Measurements from ENCODE around the gene TTC23.
A peak's percentile ranks its signal among the peaks of the same experiment; 100 is the strongest.
"Not testable (repeated sequence)": the region's sequence is repeated elsewhere in the genome, so short reads cannot be mapped to it uniquely, and the experiment has no call there.

The TTC23 gene

GRCh38 chr15:99120050-99120777 is 129.2 kb downstream of the TTC23 start:
- no peak for DNase-seq

DNA sequence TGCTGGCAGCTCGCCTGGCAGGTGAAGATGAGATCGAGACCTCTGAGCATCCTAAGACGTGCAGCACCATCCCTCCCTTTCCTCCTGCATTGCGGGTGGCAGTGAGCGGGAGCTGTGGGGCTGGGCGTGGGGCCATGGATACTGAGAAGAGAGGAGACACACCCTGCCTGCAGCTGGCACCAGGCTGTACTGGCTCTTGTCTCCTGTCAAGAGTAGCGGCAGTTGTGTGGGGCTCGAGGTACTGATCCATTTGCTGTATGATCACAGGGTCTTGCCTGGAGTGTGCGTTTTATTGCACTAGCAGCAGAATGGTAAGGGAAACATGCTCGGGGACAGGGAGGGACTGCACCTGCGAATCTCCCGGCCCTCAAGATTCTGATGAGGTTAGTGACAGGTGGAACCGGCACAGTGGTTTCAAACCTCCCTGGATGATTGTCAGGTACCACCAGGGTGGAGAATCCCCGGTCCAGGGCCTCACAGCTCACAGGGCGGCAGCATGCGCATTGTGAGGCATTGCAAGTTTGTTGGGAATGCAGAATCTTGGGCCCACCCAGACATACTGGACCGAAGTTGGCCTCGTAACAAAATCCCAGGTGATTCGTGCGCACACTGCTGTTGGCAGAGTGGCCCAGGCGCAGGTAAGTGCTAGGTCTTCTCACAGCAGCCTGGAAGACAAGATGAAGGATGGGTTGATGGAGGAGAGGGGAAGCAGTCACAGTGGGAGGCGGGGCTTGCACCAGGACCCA is 130.4 kb downstream of the TTC23 start:
- no peak for DNase-seq

DNA sequence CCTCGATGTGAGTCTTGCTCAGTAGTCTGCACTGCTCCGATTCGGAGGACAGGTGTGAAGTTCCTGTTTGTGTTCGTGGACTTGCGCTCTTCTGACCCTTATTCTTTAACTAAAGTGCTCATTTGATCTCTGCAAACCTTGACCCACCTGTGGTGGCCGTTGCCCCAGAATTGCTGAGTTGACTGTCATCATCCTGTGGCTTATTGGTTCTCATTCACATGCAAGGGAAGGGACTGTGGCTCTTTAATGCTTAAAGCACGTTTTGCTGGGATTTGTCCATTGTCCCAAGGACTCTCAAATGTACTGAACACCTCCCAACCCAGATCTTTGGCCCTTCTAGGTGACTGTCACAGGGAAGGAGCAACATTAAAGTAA is 131.1 kb downstream of the TTC23 start:
- no peak for DNase-seq

DNA sequence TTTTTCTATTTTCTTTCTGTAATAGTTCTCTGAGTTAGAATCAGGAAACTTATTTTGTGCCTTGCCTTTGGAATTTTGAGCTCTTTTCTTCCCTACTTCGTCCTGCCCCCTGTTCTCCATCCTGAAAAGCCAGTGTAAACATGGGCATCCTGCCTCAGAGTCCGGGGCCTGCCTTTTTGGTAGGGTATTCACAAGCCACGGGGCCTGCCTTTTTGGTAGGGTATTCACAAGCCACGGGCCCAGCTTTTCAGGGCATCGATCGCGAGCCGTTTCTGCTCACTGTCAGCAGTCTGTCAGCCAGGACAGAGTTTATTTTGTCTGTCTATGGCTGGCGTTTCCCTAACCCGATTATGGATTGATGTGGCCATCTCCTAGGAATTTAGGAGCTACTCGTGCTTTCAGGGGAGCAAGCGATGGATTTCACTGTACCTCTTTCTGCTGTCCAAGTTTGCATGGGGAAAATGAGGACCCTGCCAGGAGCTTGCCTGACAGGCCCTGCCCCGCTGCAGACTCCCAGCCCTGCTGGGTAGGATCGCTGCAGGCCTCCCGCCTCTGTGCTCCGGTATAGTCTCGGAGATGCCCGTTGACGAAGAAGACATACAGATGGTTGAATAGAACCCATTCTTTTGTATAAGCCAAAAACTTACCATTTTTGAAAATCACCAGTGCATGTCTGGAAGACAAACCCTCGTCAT is 131.7 kb downstream of the TTC23 start:
- no peak for DNase-seq

DNA sequence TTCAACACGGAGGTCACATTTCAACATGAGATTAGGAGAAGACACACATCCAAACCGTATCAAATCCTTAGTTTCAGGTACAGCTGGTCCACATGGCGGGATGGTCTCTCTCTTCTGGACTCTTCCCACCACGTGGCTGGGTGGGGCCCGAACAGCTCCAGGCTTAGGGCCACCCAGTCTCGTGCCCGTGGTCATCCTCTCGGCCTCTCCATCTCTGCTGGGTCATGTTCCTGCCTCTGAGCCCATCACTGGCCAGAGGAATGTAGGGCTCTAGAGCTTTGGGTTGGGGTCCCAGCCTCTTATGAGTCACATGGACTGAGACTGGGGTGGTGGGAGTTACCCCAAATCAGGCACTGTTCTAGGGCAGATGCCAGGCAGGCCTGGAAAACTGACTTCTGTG is 132.3 kb downstream of the TTC23 start:
- no peak for DNase-seq

GRCh38 chr15:99115300-99116215 is 133.8 kb downstream of the TTC23 start:
- DNase-seq: no peak

GRCh38 chr15:99114511-99115299 is 134.7 kb downstream of the TTC23 start:
- no peak for DNase-seq

- no peak for DNase-seq
These were observed 135.7 kb downstream of the TTC23 start for GRCh38 chr15:99113547-99114271.

GRCh38 chr15:99111641-99112040 is 137.7 kb downstream of the TTC23 start:
- DNase-seq: not testable (repeated sequence)

DNA sequence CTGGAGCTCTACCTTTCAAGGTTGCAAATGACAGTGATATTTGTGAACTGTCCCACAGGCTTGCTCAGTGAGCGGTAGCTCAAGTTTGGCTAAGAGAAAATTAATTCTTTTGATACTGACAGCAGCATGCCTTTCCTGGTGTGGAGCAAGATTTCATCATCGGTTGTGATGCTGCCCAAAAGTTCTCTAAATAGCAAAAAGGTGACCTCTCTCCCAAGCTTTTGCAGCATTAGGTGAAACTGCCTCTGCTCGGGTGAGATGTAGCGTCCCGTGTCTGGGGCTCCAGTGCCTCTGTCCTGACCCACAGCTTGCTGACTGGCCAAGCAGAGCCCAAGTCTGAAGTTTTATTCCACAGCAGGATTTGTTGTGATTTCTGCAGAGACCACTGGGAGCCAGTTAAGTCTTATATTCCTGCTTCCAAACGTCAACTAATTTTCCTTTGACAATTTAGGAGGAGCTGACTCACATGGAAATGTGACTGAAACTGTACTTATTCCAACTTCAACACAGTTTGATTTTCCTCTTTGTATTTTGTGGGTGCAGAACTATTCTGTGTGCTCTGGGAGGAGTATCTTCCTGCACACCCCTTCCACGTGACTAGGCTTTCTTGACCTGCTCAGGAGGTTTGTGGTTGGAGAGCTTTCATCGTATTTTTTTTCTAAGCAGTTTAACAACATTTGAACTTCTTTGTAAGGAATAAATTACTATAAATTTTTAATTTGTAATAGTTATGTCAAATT is 138.6 kb downstream of the TTC23 start:
- DNase-seq: no peak

- DNase-seq: no peak
These were observed 139.3 kb downstream of the TTC23 start for GRCh38 chr15:99110093-99110492.

DNA sequence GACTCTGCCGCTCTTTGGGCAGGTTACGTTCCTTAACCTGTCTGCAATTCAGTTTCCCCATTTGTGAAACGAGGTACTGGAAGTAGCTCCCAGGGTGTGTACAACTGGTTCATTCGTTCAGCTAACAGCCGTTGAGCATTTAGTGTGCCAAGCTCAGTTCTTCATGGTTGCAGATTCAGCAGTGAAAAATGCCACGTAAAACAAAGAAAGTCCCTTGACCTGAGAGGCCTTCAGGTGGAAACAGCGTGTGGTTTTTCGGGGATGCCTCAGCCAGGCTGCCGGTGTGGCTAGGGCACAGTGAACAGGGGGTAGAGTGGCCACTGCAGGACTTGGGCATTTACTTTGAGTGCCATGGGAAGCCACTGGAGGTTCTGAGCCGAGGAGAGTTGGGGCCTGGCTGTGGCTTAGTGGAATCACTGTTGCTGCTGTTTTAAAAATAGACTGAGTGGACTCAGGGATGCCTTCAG is 139.8 kb downstream of the TTC23 start:
- DNase-seq: no peak

GRCh38 chr15:99108993-99109392 is 140.4 kb downstream of the TTC23 start:
- DNase-seq: no peak

- DNase-seq: no peak
These were observed 142.8 kb downstream of the TTC23 start for GRCh38 chr15:99106417-99107220.

GRCh38 chr15:99105514-99106341 is 143.7 kb downstream of the TTC23 start:
- DNase-seq: peak; percentile 81

DNA sequence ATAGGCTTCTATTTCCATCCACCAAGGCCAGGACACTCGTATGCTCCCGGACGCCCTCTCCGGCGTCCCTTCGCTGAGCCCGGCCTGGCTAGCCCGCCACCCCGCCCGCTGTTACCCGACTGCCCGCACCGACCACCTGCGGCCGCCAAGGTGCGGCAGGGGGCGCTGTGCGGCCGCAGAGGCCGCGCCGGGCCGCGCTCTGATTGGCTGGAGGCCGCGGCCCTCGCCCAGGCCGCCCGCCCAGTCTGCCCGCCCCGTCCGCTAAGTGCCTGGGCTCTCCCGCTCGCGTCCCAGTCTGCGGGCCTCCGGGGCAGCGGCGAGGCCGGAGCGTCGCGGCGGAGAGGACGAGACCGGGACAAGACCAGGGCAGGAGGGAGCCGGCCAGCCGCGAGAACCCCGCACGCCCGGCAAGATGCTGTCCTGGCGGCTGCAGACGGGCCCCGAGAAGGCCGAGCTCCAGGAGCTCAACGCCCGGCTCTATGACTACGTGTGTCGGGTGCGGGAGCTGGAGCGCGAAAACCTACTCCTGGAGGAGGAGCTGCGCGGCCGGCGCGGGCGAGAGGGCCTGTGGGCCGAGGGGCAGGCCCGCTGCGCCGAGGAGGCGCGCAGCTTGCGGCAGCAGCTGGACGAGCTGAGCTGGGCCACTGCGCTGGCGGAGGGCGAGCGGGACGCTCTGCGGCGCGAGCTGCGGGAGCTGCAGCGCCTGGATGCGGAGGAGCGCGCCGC is 144.4 kb downstream of the TTC23 start, which contains the start of gene SYNM:
SYNM (plus strand) TSS at position 293 of the 726 bp plus-strand sequence; CDS start at position 413, 120 bp downstream.
- peak; percentile 89 for DNase-seq

DNA sequence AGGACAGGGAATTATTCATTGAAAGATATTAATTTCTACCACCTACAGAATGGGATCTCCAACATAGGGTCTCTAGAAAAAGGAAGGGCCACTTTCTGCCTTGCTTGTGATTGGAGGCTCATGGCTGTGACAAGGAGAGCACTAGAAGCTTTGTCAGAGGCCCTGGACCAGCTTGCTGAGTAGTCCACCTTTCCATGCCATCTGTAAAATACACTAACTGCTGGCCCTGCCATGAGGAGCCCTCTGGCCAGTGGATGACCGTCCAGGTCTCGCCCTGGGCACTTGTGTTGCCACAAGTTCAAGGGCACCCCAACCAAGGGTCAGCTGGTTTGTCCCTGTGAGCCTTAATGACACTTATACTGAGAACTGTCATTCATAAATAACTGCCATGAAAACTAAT is 146.1 kb downstream of the TTC23 start:
- no peak for DNase-seq
